Gastrocnemius medialis (tissue), 4 donors: ENCODE results near the gene ROBO1.

Source experiments
- POLR2A ChIP-seq, 2 donors: fragments of 450-650 bp; IDR thresholded peaks; one replicate each; pipeline ENCODE4 v1.6.1; 2017; ENCODE audit warnings: antibody characterized with exemption in 2 of 2, mild to moderate bottlenecking in 2 of 2, moderate library complexity in 2 of 2
- TF ChIP-seq, protein P1 (sequence below), 5 experiments: fragments of 450-650 bp in 3 of 5; fragments of 200-600 bp in 2 of 5; sonication (generic) in 2 of 5; IDR thresholded peaks in 4 of 5; conservative IDR thresholded peaks in 1 of 5; 1 replicate in 4 of 5; 2 replicates in 1 of 5; pipeline ENCODE4 v1.5.1; 2016 to 2019; ENCODE audit warnings: antibody characterized with exemption in 5 of 5, mild to moderate bottlenecking in 3 of 5, moderate library complexity in 3 of 5

DNA sequence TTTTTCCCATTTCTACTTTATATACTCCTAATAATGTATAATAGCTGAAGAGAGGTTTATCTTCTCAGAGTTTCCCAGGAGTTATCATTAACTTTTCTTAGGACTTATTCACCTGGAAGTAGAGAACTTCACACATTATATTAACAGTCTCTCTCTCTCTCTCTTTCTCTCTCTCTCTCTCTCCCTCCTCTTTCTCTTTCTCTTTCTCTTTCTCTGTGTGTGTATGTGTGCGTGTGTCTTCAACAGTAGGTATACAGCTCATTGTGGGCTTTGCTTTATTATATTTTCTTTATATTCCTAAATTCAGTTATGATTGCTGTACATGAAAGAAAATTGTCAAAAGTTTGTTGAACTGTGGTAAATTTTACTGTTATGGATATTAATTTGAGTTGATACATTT is 353.8 kb downstream of the ROBO1 start:
- TF ChIP-seq, protein P1, sequence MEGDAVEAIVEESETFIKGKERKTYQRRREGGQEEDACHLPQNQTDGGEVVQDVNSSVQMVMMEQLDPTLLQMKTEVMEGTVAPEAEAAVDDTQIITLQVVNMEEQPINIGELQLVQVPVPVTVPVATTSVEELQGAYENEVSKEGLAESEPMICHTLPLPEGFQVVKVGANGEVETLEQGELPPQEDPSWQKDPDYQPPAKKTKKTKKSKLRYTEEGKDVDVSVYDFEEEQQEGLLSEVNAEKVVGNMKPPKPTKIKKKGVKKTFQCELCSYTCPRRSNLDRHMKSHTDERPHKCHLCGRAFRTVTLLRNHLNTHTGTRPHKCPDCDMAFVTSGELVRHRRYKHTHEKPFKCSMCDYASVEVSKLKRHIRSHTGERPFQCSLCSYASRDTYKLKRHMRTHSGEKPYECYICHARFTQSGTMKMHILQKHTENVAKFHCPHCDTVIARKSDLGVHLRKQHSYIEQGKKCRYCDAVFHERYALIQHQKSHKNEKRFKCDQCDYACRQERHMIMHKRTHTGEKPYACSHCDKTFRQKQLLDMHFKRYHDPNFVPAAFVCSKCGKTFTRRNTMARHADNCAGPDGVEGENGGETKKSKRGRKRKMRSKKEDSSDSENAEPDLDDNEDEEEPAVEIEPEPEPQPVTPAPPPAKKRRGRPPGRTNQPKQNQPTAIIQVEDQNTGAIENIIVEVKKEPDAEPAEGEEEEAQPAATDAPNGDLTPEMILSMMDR (IDR thresholded peaks at IDR 0.05 in 4 of 5, conservative IDR thresholded peaks at IDR 0.05 in 1 of 5), result no peak
- TF ChIP-seq POLR2A (IDR thresholded peaks at IDR 0.05), result no peak
